CD4-positive, alpha-beta T cell treated with Interleukin-6 for 4 hours (primary cell): Measurements from ENCODE around the gene SERPINA1.

Experiments
- DNase-seq: peaks from one replicate; pipeline ENCODE4 v3.0.0-alpha.2; 2020; ENCODE audit warnings: mixed read lengths

Gene SERPINA1

GRCh38 chr14:94344389-94344788 lies 44.0 kb downstream of the SERPINA1 start:
- no peak for DNase-seq

- DNase-seq = no peak
Observed at GRCh38 chr14:94343238-94344005, 45.0 kb downstream of the SERPINA1 start.

GRCh38 chr14:94342334-94342934 lies 46.0 kb downstream of the SERPINA1 start:
- no peak for DNase-seq

- DNase-seq = no peak
Observed at GRCh38 chr14:94341656-94342333, 46.6 kb downstream of the SERPINA1 start.

GRCh38 chr14:94340533-94340932 lies 47.9 kb downstream of the SERPINA1 start:
- DNase-seq = no peak

- DNase-seq = no peak
Observed at GRCh38 chr14:94338023-94338422, 50.4 kb downstream of the SERPINA1 start.

GRCh38 chr14:94337274-94337673 lies 51.1 kb downstream of the SERPINA1 start:
- no peak for DNase-seq

GRCh38 chr14:94334872-94335271 lies 53.5 kb downstream of the SERPINA1 start:
- DNase-seq = no peak

- no peak for DNase-seq
Observed at GRCh38 chr14:94332587-94332986, 55.8 kb downstream of the SERPINA1 start.

GRCh38 chr14:94332063-94332583 lies 56.3 kb downstream of the SERPINA1 start:
- DNase-seq = no peak

GRCh38 chr14:94331462-94331861 lies 56.9 kb downstream of the SERPINA1 start:
- DNase-seq = no peak

- no peak for DNase-seq
Observed at GRCh38 chr14:94330857-94331256, 57.5 kb downstream of the SERPINA1 start.

- no peak for DNase-seq
Observed at GRCh38 chr14:94330432-94330831, 58.0 kb downstream of the SERPINA1 start.

GRCh38 chr14:94329857-94330256 lies 58.5 kb downstream of the SERPINA1 start:
- no peak for DNase-seq

- DNase-seq = no peak
Observed at GRCh38 chr14:94328196-94328595, 60.2 kb downstream of the SERPINA1 start.
